ENCODE data around the gene AMPH.

AMPH gene

GRCh38 chr7:38478404-38478803, 152.8 kb downstream of the AMPH start:
- no peak overlapping the region for H3K4me3 ChIP-seq (ENCODE audit: low read depth, low read length)

GRCh38 chr7:38477333-38477732, 153.8 kb downstream of the AMPH start:
- no peak for TF ChIP-seq CTCF (IDR thresholded peaks at IDR 0.05; ENCODE audit: borderline replicate concordance, insufficient read depth, low read depth, low read length)
- no peak overlapping the region for H3K4me3 ChIP-seq (ENCODE audit: low read depth, low read length)

More at GRCh38 chr7:38478404-38478803, 152.8 kb downstream of the AMPH start:
- no peak for TF ChIP-seq CTCF (IDR thresholded peaks at IDR 0.05; ENCODE audit: borderline replicate concordance, insufficient read depth, low read depth, low read length)

- TF ChIP-seq CTCF (IDR thresholded peaks at IDR 0.05; ENCODE audit: borderline replicate concordance, insufficient read depth, low read depth, low read length): no peak
Observed at GRCh38 chr7:38476764-38477163, 154.4 kb downstream of the AMPH start.

GRCh38 chr7:38465956-38466355, 165.2 kb downstream of the AMPH start:
- no peak overlapping the region for H3K4me3 ChIP-seq (ENCODE audit: low read depth, low read length)
- no peak for TF ChIP-seq CTCF (IDR thresholded peaks at IDR 0.05; ENCODE audit: borderline replicate concordance, insufficient read depth, low read depth, low read length)

More at GRCh38 chr7:38476764-38477163, 154.4 kb downstream of the AMPH start:
- H3K4me3 ChIP-seq (ENCODE audit: low read depth, low read length): no peak overlapping the region

- no peak for TF ChIP-seq CTCF (IDR thresholded peaks at IDR 0.05; ENCODE audit: borderline replicate concordance, insufficient read depth, low read depth, low read length)
- H3K4me3 ChIP-seq (ENCODE audit: low read depth, low read length): no peak overlapping the region
Observed at GRCh38 chr7:38463277-38464225, 167.6 kb downstream of the AMPH start.

- no peak for TF ChIP-seq CTCF (IDR thresholded peaks at IDR 0.05; ENCODE audit: borderline replicate concordance, insufficient read depth, low read depth, low read length)
- H3K4me3 ChIP-seq (ENCODE audit: low read depth, low read length): no peak overlapping the region
Observed at GRCh38 chr7:38462819-38463218, 168.4 kb downstream of the AMPH start.

- H3K4me3 ChIP-seq (ENCODE audit: low read depth, low read length): no peak overlapping the region
- no peak for TF ChIP-seq CTCF (IDR thresholded peaks at IDR 0.05; ENCODE audit: borderline replicate concordance, insufficient read depth, low read depth, low read length)
Observed at GRCh38 chr7:38461887-38462286, 169.3 kb downstream of the AMPH start.

All from GM12875 (cell line).